VCaP (cell line): Measurements from ENCODE around the gene TMEM50A.
"Not testable (repeated sequence)": the region's sequence is repeated elsewhere in the genome, so short reads cannot be mapped to it uniquely, and the experiment has no call there.

Experiments used
- H3K27ac ChIP-seq: fragments of 450-650 bp; 2 replicates; pipeline ENCODE4 v1.5.1; 2017
- TF ChIP-seq, protein P1 (sequence below): fragments of 450-650 bp; conservative IDR thresholded peaks from 2 replicates; pipeline ENCODE4 v1.5.1; 2017; ENCODE audit warnings: mild to moderate bottlenecking, moderate library complexity

TMEM50A gene

DNA sequence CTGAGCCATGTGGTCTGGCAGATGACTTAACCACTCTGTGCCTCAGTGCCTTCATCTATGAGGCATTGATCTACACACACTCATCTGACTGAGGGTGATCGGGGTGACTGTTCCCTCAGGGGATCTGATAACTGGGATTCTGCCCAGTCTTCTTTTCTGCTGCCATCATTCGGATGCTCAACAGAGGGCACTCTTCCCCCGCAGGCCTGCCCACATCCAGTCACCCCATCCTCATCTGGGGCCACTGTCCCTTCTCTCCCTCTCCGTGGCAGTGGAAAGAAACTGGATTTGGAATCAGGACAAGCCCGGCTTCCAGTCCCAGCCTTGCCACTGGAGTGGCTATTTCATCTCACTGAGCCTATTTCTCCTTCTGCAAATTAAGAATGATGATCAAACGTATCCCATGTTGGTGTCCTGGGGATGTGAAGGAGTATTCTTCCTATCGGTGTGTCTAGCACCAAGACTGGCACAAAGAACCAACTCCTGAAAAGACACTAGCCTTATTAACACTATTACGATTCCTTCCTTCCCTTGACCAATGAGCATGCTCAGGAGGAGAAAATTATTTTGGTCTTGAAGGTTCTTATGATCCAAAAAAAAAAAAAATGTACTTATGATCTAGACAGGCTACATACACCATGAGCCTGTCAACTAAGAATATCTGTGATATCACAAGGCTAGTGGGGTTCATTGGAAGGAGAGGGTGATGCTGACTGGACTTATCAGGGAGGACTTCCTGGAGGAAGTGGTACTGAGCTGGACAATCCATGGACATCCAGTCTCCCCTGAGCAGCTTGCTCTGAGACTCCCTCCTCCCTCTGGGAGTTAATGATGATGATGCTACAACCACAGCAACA, 65.0 kb downstream of the TMEM50A start:
- H3K27ac ChIP-seq: not testable (repeated sequence)
- TF ChIP-seq, protein P1, sequence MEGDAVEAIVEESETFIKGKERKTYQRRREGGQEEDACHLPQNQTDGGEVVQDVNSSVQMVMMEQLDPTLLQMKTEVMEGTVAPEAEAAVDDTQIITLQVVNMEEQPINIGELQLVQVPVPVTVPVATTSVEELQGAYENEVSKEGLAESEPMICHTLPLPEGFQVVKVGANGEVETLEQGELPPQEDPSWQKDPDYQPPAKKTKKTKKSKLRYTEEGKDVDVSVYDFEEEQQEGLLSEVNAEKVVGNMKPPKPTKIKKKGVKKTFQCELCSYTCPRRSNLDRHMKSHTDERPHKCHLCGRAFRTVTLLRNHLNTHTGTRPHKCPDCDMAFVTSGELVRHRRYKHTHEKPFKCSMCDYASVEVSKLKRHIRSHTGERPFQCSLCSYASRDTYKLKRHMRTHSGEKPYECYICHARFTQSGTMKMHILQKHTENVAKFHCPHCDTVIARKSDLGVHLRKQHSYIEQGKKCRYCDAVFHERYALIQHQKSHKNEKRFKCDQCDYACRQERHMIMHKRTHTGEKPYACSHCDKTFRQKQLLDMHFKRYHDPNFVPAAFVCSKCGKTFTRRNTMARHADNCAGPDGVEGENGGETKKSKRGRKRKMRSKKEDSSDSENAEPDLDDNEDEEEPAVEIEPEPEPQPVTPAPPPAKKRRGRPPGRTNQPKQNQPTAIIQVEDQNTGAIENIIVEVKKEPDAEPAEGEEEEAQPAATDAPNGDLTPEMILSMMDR: peak; percentile 55

DNA sequence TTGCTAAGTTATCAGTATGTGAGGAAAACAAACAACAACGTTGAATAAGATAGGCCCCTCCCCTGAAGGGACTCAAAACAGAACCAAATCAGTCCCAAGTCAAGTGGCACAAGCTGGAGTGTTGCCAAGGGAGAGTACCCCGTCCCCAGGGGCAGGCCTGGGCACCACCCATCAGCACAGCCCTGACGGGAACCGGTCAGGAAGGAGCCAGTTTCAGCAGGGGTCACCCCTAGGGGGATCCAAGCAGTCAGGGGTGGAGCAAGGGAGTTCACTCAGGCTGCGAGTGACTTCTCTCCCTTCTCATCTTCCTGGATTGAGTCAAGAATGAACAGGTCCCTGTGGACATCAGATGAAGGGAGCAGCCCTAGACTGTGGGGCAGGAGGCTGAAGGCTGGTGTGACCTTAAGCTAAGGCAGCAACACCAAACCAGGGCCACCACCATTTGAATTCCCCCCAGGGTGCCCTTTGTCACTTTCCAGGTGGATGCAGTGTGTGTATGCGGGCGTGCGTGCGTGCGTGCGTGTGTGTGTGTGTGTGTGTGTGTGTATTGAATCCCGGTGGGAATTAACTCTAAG, 67.7 kb downstream of the TMEM50A start:
- not testable (repeated sequence) for H3K27ac ChIP-seq

DNA sequence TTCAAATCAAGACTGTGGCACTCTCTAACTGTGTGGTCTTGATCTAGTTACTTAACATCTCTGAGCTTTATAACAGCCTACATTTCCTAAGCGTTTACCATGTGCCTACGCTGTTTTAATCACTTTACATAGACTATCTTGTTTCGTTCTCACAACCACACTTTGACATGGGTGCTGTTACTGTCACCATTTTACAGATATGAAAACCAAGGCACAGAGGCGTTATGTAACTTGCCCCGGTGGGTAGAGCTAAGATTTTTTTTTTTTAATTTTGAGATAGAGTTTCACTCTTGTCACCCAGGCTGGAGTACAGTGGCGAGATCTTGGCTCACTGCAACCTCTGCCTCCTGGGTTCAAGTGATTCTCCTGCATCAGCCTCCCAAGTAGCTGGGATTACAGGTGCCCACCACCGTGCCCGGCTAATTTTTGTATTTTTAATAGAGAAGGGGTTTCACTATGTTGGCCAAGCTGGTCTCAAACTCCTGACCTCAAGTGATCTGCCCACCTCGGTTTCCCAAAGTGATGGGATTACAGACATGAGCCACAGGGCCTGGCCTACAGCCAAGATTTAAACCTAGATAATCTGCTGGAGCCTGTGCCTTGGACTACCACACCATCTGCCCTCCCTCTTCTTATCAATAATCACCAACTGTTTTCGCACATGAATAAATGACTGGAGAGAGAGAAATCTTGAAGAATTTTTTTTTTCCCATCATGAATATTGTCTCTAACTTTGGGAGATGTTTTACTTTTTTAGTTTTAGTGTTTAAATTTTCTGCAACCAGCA, 71.7 kb downstream of the TMEM50A start:
- H3K27ac ChIP-seq: not testable (repeated sequence)
